T-helper 2 cell treated with Interferon-gamma antibody and Interleukin-4, amounts not matched to agents 100 ng/mL and 5 ng/mL, for 36 hours (primary cell): ENCODE results near the gene MYH14. TPM values are rescaled to one million over a fixed set of nuclear protein-coding genes. Genes with fewer than 3 reads are reported as not detected.

ENCODE experiments used
- intact Hi-C: fragments of 100-400 bp; cut with micrococcal nuclease; formaldehyde crosslinking; loops from one replicate; pipeline ENCODE4 v1.15.1; 2023
- total RNA-seq: library from RNA; stranded (reverse); gene quantifications from 2 replicates; pipeline ENCODE4 v1.2.3, GENCODE V29; 2022

Gene MYH14
- total RNA-seq, 1 donor from 2014 or later, result not detected

DNA sequence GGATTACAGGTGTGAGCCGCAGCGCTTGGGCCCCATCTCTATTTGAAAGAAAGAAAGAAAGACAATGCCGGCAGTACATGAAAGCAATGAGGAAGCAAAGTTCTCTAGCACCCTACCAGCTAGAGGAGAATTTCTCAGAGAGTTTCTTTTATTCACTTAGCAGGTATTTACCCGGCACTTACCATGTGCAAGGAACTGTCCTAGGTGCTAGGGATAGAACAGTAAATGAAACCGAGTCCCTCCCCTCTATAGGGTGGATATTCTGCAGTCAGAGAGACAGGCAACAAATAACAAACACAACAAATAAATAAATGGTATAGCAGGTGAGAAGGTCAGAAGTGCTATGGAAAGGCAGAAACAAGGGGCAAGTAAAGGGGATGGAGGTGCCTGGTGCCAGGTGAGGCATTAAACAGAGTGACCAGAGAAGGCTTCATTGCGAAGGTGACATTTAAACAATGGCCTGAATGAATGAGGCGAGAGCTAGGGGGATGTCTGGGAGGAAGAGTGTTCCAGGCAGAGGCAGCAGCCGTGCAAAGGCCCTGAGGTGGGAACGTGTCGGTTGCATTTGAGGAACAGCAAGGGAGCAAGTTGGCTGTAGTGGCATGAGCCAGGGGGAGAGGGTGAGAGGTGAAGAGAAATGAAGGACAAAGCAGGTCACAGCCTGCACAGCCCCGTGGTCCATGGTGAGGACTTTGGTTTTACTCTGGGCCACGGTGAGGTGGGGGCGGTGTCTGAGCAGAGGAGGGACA, 10.8 kb upstream of the MYH14 start:
- intact Hi-C loops, result no loop called here

DNA sequence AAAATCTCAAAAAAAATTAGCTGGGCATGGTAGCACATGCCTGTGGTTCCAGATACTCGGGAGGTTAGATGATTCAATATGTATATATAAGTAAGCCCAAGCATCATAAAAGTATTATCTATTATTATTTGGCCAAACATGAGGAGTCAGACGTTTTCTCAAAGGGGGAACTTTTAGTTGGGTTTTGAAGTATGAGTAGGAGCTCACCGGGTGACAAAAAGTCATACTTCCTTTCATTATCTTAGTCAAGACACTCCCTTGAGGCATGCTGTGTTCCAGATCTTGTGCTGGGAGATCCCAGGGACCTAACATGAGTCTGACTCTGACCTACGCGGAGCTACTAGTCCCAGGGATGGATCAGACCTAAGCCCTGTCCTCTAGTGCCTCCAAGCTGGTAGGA, 8.2 kb upstream of the MYH14 start:
- intact Hi-C loops, result no loop called here

DNA sequence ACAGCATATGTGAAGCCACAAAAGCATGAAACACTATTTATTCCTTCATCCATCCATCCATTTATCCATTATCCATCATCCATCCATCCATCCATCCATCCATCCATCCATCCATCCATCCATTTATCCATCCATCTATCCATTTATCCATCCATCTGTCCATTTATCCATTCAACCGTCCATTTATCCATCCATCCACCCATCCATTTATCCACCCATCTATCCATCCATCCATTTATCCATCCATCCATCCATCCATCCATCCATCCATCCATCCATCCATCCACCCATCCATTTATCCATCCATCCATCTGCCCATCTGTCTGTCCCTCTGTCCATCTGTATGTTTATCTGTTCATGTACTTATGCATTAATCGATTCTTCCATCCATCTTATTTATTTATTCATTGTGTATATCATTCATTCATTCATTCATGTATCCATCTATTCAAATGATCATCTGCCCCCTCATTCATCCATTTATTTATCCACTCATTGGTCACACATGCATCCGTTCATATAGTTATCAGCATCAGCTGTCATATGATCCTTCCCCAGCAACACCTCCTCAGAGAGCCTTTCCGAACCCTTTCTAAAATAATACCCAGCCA, 7.0 kb upstream of the MYH14 start:
- intact Hi-C loops, result no loop called here

DNA sequence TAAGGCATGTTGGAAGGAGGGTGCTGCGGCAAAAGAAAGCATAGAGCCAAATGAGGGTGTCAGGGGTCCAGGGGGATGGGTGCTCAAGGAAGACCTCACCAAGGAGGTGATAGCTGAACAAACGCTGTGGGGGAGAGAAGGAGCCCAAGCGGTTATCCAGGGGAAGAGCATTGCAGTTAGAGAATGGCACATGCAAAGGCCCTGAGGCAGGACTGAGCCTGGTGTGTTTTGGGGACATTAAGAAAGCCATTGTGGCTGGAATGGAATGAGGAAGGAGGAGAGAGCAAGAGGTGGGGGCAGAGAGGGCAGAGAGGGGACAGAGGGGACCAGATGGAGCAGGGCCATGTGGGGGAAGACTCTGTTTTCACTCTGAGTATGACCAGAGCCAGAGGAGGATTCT, 6.1 kb upstream of the MYH14 start:
- intact Hi-C loops, result no loop called here

DNA sequence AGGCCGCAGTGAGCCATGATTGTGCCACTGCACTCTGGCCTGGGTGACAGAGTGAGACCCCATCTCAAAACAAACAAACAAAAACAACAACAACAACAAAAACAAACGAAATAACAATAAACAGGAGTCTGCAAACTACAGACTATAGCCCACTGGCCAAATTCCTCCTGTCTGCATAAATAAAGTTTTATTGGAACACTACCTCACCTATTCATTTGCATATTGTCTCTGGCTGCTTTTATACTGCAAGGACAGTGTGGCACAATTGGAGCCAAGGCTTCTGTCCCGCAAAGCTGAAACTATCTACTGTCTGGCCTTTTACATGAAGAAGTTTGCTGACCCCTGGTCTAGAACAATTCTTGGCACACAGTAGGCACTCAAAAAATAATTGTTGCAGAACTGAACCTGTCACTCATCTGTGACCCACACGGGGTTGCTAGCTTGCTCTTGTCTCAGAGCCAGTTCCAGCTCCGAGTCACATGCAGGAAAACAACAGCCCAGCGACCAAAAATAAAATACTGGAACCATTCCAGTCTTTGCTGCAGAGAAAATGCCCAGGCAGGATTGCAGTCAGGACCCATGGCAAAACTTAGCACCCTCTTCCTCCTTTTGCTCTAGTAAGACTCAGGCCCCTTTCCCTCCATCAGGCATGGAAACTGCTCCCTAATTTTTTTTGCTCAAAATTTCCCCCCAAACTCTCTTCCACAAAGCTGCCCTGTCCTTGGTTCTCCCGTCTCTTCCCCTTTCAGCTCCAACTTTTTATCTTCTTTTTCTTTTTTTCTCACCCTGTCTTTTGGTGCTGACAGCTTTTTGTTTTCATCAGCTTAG, 4.8 kb upstream of the MYH14 start:
- intact Hi-C loops, result no loop called here

DNA sequence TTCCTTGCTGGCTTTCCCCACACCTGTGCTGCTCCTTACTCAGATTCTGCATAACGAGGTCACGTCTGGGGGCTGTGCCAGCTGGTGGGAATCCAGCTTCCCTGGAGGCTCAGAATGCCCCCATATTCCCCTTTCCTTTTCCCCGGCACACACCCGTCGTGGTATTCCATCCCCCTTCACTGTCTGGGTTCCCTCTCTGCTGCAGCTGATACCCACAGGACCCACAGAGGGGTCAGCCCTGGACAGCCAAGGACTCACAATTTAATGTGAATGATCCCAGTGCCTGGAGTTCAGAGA, 4.2 kb upstream of the MYH14 start:
- intact Hi-C loops, result no loop called here

DNA sequence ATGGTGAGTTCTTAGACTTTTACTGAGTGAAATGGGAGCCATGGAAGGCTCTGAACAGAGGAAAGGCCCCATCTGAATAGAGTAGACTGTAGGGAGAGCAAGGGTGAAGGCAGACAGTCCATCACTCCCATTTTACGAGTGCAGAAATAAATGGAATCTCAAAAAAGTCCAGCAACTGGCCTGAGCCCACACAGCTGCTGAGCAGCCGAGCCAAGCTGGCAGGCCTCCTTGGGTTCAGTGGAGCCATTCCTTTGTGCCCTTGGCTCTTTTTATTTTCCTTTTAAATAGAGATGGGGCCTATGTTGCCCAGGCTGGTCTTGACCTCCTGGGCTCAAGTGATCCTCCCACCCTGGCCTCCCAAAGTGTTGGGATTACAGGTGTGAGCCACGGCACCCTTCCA, 1.0 kb upstream of the MYH14 start:
- intact Hi-C loops, result no loop called here

DNA sequence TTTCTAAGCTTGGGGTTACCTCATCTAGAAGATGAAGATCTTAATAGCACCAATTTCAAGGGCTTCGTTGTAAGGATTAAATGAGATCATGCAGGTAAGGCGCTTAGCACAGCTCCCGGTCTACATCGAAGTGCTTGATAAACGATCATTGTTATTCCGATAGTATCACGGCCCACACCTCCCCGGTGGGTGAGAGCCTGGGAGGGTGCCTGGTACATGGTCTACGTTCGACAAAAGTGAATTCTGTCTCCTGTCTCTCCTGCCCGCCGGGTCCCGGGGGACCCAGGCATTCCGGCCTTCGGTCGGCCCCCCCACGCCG, 501 bp upstream of the MYH14 start:
- intact Hi-C loops, result no loop called here

DNA sequence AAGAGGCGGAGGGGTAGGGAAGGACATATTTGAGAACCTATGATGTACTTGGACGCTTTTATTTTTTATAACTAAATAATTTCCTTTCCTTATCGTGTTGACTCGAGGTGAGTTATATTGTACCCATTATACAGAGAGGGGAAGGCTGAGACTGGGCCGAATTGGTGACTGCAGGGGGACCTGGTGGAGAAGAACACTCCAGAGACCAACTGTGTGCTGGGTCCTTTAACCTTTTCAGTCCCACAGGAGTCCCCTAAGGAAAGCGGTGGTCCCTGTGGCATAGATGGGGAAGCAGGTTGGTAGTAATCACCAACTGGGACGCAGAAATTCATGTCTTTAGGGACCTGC, 633 bp downstream of the MYH14 start:
- intact Hi-C loops, result no loop called here

DNA sequence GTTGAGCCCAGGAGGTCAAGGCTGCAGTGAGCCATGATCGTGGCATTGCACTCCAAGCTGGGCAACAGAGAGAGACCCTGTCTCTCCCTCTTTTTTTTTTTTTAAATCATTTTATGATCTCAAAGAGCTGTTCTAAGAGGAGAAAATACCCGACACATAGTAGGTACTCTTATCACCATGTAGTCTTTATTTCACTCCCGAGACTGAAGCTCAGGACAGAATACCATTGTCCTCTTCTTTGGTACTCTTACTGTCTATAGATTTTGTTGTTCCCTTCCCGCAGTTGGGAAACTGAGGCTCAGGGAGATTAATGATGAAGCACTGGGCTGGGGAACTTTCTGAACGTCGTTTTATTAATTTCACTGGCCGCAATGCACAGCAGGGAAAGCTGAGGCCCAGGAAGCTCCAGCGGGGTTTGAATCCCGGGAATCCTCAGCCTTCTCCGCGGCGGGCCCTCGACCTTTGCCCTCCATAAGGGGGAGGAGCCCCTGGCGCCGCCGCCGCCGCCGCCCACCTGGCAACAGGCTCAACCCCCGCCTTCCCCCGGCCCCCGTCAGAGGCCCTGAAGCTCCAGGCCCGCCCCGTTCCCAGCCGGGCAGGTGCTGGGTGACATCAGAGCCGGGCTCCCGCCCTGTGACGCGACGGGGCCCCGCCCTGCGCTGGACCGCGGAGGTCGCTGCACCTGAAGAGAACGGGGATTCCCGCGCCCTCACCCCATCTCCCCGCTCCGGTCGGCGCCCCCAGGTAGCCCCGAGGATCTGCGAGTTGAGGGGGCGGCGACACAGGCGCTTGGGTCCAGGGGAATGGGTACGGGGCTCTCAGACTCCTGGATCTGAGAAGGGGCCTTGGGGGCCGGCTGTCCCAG, 1.6 kb downstream of the MYH14 start:
- intact Hi-C loops, result no loop called here

DNA sequence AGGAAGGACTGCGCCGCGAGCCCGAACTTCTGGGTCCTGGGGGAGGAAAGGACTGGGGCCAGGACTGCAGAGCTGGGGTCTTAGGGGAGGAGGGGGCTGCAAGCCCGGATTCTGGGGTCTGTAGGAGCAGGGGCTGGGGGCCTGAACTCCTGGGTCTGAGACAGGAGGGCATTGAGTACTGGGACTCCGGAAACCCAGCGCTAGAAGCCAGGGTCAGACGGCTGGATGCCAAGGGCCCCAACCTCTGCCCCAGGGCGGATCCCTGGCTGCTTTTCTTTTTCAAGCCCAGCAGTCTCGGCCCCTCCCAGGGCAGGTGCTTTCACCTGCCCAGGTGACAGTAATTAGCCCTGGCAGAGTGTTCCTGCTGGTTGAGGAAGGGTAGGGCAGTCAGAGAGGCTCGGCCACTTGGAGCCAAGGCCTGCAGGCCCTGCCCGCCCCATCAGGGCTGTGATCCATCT, 2.3 kb downstream of the MYH14 start:
- intact Hi-C loops, result no loop called here

DNA sequence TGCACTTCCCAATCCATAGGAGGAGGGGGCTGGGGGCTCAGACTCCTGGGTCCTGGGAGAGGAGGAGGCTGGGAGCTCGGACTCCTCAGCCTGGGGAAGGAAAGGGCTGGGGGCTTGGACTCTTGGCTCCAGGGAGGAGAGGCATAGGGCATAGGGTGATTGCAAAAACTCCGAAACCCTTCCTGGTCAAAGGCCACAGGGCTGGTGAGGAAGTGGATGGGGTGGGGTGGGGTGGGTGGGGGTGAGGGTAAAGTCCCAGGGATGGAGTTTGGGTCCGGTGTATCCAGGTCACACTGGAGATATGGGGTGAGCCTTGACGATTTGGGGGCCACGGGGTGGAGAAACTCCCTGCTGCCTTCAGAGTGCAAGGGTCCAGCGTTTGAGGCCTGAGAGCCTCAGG, 2.8 kb downstream of the MYH14 start:
- intact Hi-C loops, result no loop called here

DNA sequence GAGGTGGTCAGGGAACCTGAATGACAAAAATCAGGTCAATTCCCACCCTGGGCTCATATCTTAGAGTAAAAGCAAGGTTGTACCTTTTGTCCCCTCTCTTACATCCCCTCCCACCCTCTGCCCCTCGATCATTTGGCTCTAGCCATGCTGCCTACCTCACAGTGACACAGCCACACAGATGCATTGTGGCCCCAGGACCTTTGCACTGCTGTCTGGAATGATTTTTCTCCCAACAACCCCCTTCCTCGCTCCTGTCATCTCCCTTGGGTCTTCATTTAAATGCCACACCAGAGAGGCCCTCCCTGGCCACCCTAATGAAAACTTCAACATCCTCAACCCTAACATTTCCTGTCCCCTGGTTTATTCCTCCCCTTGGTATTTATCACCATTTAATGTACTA, 4.3 kb downstream of the MYH14 start:
- intact Hi-C loops, result no loop called here

DNA sequence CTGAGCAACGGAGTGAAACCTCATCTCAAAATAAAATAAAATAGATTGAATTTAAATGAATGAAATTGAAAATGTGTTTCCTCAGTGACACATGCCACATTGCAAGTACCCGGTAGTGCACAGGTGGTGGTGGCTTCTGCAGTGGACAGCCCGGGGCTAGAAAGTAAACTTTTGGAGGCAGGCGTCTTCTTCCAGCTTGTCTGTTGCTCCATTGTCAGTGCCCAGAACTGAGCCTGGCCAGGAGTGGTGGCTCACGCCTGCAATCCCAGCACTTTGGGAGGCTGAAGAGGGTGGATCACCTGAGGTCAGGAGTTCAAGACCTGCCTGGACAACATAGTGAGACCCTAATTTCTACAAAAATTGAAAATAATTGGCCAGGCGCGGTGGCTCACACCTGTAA, 5.7 kb downstream of the MYH14 start:
- intact Hi-C loops, result no loop called here

DNA sequence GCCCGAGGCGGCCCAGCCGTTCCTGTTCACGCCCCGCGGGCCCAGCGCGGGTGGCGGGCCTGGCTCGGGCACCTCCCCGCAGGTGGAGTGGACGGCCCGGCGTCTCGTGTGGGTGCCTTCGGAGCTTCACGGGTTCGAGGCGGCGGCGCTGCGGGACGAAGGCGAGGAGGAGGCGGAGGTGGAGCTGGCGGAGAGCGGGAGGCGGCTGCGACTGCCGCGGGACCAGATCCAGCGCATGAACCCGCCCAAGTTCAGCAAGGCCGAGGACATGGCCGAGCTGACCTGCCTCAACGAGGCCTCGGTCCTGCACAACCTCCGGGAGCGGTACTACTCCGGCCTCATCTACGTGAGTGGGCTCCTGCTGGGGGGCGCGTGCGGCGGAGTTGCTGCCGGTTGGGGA, 7.0 kb downstream of the MYH14 start:
- intact Hi-C loops, result no loop called here

DNA sequence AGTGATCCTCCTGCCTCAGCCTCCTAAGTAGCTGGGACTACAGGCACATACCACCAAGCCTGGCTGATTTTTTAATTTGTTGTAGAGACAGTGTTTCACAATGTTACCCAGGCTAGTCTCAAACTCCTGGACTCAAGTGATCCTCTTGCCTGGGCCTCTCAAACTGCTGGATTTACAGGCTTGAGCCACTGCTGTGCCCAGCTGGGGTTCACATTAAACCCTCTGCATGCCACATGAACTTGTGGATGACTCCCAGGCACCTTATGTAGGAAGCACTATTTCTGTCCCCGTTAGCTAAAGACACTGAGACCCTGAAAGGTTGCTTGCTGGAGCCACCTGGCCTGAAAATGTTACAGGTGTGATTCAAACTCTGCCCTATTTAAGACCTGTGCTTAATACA, 10.5 kb downstream of the MYH14 start:
- intact Hi-C loops, result no loop called here

DNA sequence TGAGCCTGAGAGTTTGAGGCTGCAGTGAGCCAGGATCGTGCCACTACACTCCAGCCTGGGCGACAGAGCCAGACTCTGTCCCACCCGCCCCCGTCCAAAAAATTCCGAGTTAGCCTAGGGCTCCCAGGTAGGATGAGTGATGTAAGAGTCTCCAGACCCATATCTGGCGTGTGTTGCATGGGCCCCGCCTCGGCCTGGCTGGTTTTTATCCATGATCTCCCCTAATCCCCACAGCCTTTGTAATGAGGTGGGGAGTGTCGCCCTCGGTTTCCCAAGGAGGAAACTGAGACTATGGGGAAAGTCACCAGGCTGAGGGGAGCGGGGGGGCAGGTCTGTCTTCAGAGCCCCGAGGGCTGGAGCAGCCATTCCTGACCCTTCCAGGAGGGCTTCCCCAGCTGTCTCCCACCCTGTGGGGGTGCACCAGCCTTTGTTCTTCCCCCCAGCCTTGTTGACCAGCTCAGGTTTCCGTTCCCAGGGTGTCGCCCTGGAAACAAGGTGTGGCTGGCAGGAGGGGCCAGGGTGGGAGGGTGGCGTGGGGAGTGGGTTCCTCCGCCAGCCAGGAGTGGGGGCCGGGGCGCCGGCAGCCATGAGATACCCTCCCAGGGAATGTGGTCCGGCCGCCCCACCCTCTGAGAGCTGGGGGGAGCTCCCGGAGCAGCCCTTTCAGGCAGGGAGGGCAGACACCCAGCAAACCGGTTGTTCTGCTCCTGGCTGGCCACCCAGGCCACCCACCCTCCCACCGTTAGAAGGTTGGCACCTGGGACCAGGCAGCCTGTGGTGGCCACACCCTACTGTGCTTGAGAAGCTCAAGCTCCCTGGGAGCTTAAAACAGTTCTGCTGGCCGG, 11.5 kb downstream of the MYH14 start:
- intact Hi-C loops, result no loop called here

DNA sequence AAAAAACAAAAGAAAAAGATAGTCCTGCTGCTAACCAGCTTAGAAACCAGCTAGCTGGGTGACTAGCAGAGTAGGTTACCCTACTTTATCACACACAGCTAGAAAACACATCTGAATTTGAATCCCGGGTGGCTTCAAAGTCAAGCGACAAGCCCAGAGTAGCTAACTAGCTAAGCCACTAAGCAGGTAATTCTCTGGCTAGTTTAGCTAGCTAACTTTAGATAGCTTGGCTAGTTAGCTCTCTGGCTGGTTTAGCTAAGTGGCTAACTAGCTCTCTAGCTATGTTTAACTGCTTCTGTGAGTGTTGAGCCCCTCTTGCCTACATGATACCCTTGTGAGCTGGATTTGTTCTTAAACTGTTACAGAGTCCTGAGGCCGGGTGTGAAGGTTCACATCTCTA, 12.4 kb downstream of the MYH14 start:
- intact Hi-C loops, result no loop called here

DNA sequence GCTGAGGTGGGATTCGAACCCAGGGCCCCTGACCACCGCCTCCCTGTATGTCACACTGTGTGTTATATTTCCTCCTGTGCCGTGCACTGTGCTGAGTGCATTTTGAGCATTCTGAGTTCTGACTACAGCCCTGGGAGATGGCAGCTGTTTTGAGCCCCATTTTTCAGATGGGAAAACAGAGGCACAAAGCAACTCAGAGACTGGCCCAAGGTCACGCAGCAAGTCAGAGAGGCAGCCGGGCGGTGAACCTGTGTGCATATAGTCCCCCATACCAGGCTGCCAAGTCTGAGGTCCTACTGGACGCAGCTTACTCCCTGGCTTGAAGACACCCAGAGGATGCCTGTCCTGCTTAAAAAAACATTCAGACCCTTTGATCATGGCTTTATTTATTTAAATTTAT, 17.7 kb downstream of the MYH14 start:
- intact Hi-C loops, result no loop called here

DNA sequence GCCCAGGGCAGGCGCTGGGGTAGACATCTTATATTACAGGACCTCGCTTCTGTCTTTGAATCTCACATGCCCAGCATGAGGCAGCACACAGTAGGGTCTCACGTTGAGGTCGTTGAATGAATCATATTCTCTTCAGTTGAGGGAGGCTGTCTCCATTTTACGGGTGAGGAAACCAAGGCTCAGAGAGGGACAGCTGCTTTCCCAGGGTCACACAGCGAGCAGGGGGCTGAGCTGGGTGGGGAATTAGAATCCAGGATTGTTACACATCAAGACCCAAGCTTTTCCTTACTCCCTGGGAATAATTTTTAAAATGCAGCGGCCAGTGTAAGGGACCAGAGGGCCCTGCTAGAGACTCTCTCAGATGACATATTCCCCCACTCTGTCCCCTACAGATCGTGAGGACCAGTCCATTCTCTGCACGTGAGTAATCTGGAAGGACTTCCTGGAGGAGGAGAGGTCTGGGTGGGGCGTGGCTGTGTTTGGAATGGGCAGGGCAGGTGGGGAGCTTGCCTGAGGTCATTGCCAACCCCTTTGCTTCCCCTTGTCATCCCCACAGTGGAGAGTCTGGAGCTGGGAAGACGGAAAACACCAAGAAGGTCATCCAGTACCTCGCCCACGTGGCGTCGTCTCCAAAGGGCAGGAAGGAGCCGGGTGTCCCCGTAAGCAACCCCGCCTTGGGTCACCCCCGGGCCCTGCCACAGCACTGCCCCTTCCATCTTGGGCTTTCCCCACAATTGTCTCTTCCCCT, 19.4 kb downstream of the MYH14 start:
- intact Hi-C loops, result no loop called here

DNA sequence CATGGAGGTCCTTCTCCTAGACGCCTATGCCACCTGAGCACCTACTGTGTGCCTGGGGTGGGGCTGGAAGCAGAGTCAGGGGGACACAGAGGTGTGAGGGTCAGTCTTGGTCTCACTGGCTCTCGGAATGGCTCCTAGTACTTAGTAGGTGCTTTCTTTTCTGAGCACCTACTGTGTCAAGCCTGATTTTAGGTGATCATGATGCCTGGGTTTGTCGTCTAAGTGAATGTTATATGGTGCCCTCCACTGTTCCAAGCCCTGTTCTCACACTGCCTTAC, 20.0 kb downstream of the MYH14 start:
- intact Hi-C loops, result no loop called here
